ENCODE results near the gene EDAR.

The EDAR gene

DNA sequence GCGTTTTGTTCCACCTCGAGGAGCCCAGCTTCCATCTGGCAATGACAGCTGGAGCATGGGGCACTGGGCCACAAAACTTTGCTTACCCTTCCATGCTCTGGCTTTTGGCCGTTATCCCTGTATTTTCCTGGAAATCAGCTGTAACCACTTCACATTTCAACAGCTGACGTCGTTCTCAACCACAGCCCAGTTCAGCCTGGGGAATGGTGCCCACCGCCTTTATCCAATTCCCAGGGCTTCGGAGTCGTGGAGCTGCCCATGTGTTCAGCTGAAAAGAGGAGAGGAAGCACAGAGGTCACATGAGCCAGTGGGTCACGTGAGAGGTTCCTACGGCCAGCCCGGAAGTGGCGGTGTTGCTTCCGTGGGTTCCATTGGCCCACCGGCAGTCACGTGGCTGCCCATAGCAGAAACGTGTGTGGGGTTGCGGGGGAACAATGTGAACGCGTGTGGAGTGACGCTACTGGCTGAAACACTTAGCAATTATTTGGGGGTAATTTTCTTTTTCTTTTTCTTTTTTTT lies 16.7 kb upstream of the EDAR start:
- in situ Hi-C loops (cut with MboI; ENCODE audit: low sequenced_read_pairs) = no loop called here

GRCh38 chr2:109001201-109001600 lies 12.2 kb upstream of the EDAR start:
- in situ Hi-C loops (cut with MboI; ENCODE audit: low sequenced_read_pairs) = no loop called here

DNA sequence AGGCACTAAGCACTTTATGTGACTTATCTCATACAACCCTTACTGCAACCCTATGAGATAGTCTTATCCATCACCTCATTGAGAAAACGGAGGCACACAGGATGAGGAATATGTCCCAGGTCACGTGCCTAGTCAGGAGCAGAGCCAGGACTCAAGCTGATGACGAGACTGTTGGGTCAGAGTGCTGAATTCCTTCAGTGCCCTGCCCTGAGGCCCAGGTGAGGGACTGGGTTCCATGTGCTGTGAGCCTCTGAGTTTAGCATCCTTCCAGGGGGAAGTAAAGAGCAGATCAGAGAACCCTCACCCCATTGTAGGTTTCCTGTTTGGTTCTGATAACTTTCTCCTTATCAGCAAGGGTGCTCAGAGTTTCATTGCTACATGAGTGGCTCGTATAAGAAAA lies 11.7 kb upstream of the EDAR start:
- in situ Hi-C loops (cut with MboI; ENCODE audit: low sequenced_read_pairs) = no loop called here

GRCh38 chr2:108998911-108999310 lies 9.9 kb upstream of the EDAR start:
- in situ Hi-C loops (cut with MboI; ENCODE audit: low sequenced_read_pairs) = no loop called here

DNA sequence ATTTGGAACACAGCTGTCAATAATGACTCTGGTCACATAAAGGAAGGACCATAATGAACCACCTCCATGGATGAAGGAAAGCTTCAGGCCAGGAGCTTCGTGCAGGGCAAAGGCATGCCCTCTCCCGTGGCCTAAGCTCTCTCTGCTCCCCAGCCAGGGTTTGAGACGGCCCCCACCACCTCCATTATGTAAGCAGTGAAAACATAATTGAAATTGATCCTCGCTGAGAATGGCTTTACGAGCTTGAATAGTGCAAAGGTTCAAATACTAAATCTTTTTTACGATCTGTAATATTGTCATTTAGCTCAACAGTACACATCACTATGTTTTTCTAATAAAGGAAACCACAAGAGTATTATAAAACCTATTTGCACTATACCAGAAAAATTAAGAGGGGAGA lies 5.2 kb upstream of the EDAR start:
- in situ Hi-C loops (cut with MboI; ENCODE audit: low sequenced_read_pairs) = no loop called here

DNA sequence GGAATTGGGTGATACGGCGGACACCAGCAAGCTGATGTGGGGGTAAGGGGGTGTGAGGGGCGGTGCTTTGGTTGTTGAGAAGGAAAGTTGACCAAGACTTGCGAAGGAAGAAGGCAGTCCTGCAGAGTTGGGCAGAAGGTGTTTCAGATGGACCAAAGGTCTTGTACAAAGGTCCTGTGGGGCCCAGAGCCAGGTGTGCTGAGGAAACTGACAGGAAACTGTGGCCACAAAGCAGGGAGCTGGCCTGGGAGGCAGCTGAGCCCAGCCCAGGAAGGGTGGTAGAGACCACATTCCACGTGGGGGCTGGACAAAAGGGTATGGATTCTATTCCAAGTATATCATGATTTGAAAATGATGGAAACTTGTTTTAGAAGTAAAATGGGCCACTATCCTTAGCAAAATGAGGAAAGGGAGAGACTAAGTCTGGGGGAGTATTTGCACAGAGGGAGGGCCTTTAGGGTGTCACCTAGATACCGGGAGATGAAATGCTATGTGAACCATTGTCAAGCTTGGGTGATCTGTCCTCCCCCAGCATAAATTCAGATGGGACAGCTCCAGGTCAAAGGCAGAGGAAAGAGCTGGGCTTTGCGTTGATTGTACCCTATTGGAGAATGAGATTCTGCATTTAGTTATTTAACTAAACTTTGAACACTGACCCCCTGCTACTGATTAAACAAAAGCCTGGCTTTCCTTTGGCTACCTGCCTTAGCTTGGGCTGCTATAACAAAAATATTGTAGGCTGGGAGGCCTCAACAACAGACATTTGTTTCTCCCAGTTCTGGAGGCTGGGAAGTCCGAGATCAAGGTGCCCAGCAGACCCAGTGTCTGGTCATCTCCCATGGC lies 4.3 kb upstream of the EDAR start:
- in situ Hi-C loops (cut with MboI; ENCODE audit: low sequenced_read_pairs) = no loop called here

GRCh38 chr2:108988076-108988795 lies 784 bp downstream of the EDAR start:
- in situ Hi-C loops (cut with MboI; ENCODE audit: low sequenced_read_pairs) = no loop called here

GRCh38 chr2:108986916-108987510 lies 2.0 kb downstream of the EDAR start:
- in situ Hi-C loops (cut with MboI; ENCODE audit: low sequenced_read_pairs) = no loop called here

DNA sequence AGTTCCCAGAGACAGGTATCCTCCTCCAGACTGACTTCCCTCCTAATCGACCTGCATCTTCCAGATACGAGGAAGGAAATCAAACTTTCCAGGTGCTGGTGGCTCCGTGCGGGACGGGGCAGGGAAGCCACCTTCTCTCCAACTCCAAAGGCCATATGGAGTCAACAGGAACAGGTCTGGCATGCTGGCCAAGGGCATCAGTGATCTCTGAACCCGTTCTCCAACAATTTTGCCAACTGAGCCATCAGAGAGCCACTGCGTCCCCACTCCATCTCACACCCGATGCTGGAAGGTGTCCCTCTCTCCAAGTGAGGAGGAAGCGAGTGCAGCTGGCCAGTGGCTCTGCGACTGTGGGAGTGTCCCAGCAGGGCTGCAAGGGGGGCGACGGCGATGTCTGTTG lies 5.4 kb downstream of the EDAR start:
- in situ Hi-C loops (cut with MboI; ENCODE audit: low sequenced_read_pairs) = no loop called here

- in situ Hi-C loops (cut with MboI; ENCODE audit: low sequenced_read_pairs) = no loop called here
Measured at GRCh38 chr2:108983061-108983460, 6.0 kb downstream of the EDAR start.

- in situ Hi-C loops (cut with MboI; ENCODE audit: low sequenced_read_pairs) = no loop called here
Measured at GRCh38 chr2:108982259-108982679, 6.8 kb downstream of the EDAR start.

GRCh38 chr2:108981846-108982245 lies 7.2 kb downstream of the EDAR start:
- in situ Hi-C loops (cut with MboI; ENCODE audit: low sequenced_read_pairs) = no loop called here

- in situ Hi-C loops (cut with MboI; ENCODE audit: low sequenced_read_pairs) = no loop called here
Measured at GRCh38 chr2:108980076-108980475, 8.9 kb downstream of the EDAR start.

DNA sequence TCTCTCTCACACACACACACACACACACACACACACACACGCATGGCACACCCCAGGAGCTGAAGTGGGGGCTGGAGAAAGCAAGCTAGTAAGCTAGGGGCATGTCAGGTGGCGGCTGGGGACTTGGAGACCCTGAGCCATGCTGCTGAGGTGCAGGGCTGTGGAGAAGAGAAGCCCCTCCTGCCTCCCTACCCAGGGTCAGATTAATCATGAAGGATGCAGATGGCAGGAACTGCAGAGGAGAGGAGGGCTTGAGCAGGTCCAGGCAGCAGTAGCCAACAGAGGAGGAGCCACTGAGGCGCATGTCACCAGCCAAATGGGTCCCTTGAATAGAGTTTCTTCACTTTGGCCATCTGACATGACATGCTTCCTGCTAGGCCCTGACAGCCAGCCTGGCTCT lies 9.6 kb downstream of the EDAR start:
- in situ Hi-C loops (cut with MboI; ENCODE audit: low sequenced_read_pairs) = no loop called here

DNA sequence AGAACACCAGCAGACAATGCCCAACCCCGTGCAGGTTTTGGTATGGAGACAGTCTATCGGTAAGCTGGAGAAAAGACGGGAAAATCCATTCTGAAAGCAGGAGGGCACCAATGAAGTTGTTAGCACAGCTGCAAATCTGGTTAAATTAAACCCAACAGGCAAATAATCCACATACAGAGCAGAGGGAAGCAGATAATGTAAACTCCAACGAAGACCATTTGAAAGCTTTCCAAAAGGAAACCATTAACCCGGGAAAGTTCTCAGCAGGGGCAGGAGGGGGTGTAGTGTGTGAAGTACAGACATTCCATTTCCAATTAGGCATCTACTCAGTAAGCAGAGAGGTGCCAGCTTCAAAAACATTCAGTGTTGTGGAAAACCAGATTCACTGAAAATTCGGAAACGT lies 10.3 kb downstream of the EDAR start:
- in situ Hi-C loops (cut with MboI; ENCODE audit: low sequenced_read_pairs) = no loop called here

DNA sequence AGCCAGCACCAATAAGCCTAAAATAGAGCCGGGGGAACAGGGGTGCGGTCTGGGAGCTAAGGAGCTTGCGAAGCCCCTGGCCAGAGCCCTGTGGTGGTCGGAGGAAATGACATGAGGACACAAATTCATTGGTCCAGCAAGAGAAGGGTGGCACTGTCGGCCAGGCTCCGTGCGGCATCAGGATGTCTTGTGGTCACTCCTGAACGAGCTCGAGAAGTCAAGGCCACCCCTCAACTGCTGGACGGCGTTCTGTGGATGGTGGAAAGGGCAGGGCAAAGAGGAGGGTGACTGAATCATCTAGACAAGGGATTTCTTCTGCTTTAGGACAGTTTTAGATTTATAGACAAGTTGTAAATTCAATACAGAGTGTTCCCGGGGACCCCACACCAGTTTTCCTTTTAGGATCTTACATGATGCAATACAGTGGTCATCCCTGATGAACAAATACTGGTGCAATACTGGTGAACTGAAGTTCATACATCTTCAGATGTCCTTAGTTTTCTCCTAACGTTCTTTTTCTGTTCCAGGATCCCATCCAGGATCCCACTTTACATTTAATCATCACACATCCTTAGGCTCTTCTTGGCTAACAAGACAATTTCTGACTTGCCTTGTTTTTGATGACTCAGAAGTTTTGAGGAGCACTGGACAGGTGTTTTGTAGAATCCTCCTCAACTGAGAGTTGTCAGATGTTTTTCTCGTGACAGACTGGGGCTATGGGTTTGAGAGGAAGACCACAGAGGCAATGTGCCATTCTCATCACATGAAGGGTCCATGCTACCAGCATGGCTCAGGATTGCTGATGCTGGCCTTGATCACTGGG lies 13.2 kb downstream of the EDAR start:
- in situ Hi-C loops (cut with MboI; ENCODE audit: low sequenced_read_pairs) = no loop called here

- in situ Hi-C loops (cut with MboI; ENCODE audit: low sequenced_read_pairs) = no loop called here
Measured at GRCh38 chr2:108974674-108975073, 14.3 kb downstream of the EDAR start.

DNA sequence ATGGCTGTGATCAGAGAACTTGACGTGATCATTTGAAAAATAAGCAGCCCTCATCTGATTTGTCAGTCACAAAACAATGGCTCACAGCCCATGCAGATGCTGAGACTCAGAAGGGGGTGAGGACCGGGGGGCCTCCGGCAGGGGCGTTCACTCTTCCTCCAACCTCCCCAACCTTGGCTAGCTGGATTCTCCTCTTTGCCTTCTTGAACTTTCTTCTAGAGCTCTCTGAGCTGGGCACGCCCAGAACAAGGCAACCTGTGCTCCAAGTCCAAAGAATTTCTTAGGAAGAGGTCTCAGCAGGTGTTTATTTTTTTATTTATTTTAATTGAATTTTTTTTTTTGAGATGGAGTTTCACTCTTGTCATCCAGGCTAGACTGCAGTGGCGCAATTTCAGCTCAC lies 16.4 kb downstream of the EDAR start:
- in situ Hi-C loops (cut with MboI; ENCODE audit: low sequenced_read_pairs) = no loop called here

GRCh38 chr2:108971661-108972566 lies 17.1 kb downstream of the EDAR start:
- in situ Hi-C loops (cut with MboI; ENCODE audit: low sequenced_read_pairs) = no loop called here

DNA sequence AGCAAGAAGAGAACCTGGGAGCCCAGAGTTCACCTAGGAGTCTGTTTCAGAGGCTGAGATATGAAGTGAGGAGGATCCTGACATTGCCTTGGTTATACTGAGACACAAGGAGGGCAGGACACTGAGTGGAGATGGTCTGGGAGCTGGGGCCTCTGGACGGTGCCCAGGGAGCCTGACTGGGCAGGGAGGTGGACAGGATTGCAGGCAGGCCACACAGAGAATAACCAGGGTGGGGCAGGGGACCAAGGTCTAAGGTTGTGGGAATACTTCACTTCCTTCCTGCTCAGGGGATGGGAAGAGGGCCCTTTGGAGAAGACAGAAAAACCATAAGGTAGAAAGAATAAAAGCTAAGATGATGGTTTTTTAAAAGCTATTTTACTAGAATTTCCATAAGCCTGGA lies 18.7 kb downstream of the EDAR start:
- in situ Hi-C loops (cut with MboI; ENCODE audit: low sequenced_read_pairs) = no loop called here
